Mucosa of descending colon (tissue), 3 donors: ENCODE data around the gene SPAG9. TPM values are rescaled to one million over a fixed set of nuclear protein-coding genes. Genes with fewer than 3 reads are reported as not detected.
A peak's percentile ranks its signal among the peaks of the same experiment; 100 is the strongest.
"Not testable (repeated sequence)": the region's sequence is repeated elsewhere in the genome, so short reads cannot be mapped to it uniquely, and the experiment has no call there.

ENCODE experiments used
- ATAC-seq: fragments of 200-7000 bp; cut with Tn5 transposase; one replicate; pipeline ENCODE4 v1.9.1; 2020; ENCODE audit warnings: mild to moderate bottlenecking, moderate library complexity
- DNase-seq, 3 donors: peaks; one replicate each; pipeline ENCODE4 v3.0.0-alpha.2; 2020
- H3K36me3 ChIP-seq: fragments of 200-600 bp; one replicate; pipeline ENCODE4 v1.8.0; 2021; ENCODE audit warnings: low read depth, mild to moderate bottlenecking
- H3K4me1 ChIP-seq: fragments of 200-600 bp; one replicate; pipeline ENCODE4 v1.8.0; 2021; ENCODE audit warnings: low read depth, mild to moderate bottlenecking
- H3K4me3 ChIP-seq: fragments of 200-600 bp; one replicate; pipeline ENCODE4 v1.8.0; 2021; ENCODE audit warnings: mild to moderate bottlenecking
- H3K9me3 ChIP-seq: fragments of 200-600 bp; one replicate; pipeline ENCODE4 v1.8.0; 2021; ENCODE audit warnings: mild to moderate bottlenecking
- CTCF ChIP-seq: fragments of 200-600 bp; IDR thresholded peaks from one replicate; pipeline ENCODE4 v1.8.0; 2022; ENCODE audit warnings: antibody characterized with exemption, mild to moderate bottlenecking
- intact Hi-C, 2 donors: fragments of 100-400 bp; cut with DNase I in 1 of 2; cut with micrococcal nuclease in 1 of 2; formaldehyde crosslinking; loops; one replicate each; pipeline versions ENCODE4 v1.11.0 to v1.11.1; 2022; cut with DNase I, micrococcal nuclease
- total RNA-seq, 3 donors: library from RNA; stranded (reverse); fragmentation: NEBNext Ultra II Directional in 2 of 3; extraction: Animal tissue kit (Norgen Biotek cat#: 25700) in 2 of 3; gene quantifications; one replicate each; pipeline versions ENCODE4 v1.2.1 to v1.2.4, GENCODE V29; 2021 to 2023
- donor health status: DM: no; HTN: no; CAD: no; lungs with moderate emphysema.
- donor health status: DM: no; HTN: no; CAD: no.
- donor health status: DM: no; HTN: yes; CAD: no.

Gene SPAG9
- total RNA-seq, 3 donors from 2014 or later, result 64.1 to 96.7 (median 79.8) TPM

GRCh38 chr17:51120357-51120738 lies 320 bp downstream of the SPAG9 start:
- ATAC-seq (peak; percentile 34), DNase-seq (no peak)
- no peak for TF ChIP-seq CTCF
- H3K36me3 ChIP-seq, result no peaks in the 10 kb centered on the region
- peaks cover 29% of the 10 kb centered on the region for H3K4me1 ChIP-seq
- intact Hi-C loops, result no loop called here
- H3K9me3 ChIP-seq, result no peaks in the 10 kb centered on the region
- H3K4me3 ChIP-seq, result peak overlapping the region; percentile 94

GRCh38 chr17:51119415-51120356 lies 982 bp downstream of the SPAG9 start:
- Histone ChIP-seq H3K9me3 (no peaks in the 10 kb centered on the region), H3K36me3 (no peaks in the 10 kb centered on the region), H3K4me1 (peaks cover 22% of the 10 kb centered on the region), H3K4me3 (peak overlapping the region; percentile 94)
- ATAC-seq, result peak; percentile 20
- peak; percentile 66 to 77 (median 71) for DNase-seq
- intact Hi-C loops, result no loop called here
- TF ChIP-seq CTCF, result no peak

- ATAC-seq (peak; percentile 15), DNase-seq (peak in 2 of 3 donors; percentile 71 to 89)
- peaks cover 19% of the 10 kb centered on the region for H3K4me1 ChIP-seq
- no peaks in the 10 kb centered on the region for H3K36me3 ChIP-seq
- no peak for TF ChIP-seq CTCF
- intact Hi-C loops, result no loop called here
- H3K4me3 ChIP-seq, result no peak overlapping the region
- no peaks in the 10 kb centered on the region for H3K9me3 ChIP-seq
These were observed 2.1 kb downstream of the SPAG9 start for GRCh38 chr17:51118330-51119195.

GRCh38 chr17:51115179-51115578 lies 5.5 kb downstream of the SPAG9 start:
- no peak for ATAC-seq
- Histone ChIP-seq H3K4me3 (no peak overlapping the region), H3K36me3 (no peaks in the 10 kb centered on the region), H3K4me1 (peaks cover 22% of the 10 kb centered on the region), H3K9me3 (no peaks in the 10 kb centered on the region)
- intact Hi-C loops, result no loop called here
- no peak for DNase-seq
- no peak for TF ChIP-seq CTCF

- H3K36me3 ChIP-seq, intact Hi-C loops, H3K9me3 ChIP-seq, DNase-seq, H3K4me3 ChIP-seq: not testable (repeated sequence)
- peaks cover 17% of the 10 kb centered on the region for H3K4me1 ChIP-seq
- ATAC-seq, result peak; percentile 60
These were observed 8.1 kb downstream of the SPAG9 start for GRCh38 chr17:51112303-51113222.
